ENCODE data around the gene RHOB.
"Not testable (repeated sequence)": the region's sequence is repeated elsewhere in the genome, so short reads cannot be mapped to it uniquely, and the experiment has no call there.

Gene RHOB

DNA sequence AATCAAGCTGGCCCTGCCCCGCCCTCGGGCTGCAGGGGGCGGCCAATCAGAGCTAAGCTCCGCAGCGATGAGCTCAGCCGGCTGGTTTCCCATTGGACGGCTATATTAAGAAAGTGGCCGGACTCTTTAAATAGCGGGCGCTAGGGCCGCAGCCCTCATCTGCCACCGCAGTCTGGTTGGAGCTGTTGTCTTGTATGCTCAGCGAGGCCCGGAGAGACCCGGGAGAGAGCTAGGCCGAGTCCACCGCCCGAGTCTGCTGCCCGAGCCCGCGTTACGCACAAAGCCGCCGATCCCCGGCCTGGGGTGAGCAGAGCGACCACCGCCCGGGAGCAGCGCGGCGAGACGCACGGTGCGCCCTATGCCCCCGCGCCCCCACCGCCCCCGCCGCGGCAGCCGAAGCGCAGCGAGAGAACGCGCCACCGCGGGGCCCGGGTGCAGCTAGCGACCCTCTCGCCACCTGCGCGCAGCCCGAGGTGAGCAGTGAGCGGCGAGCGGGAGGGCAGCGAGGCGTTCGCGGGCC, at the start of gene RHOB:
Gene RHOB, plus strand, starts transcription at position 158 of the 520 bp plus-strand sequence. CDS start 392 bp downstream, outside the sequence.
- DNase-seq = peak; percentile 91 to 93

GRCh38 chr2:20397811-20398447, 48.9 kb upstream of the RHOB start:
- DNase-seq = no peak

DNA sequence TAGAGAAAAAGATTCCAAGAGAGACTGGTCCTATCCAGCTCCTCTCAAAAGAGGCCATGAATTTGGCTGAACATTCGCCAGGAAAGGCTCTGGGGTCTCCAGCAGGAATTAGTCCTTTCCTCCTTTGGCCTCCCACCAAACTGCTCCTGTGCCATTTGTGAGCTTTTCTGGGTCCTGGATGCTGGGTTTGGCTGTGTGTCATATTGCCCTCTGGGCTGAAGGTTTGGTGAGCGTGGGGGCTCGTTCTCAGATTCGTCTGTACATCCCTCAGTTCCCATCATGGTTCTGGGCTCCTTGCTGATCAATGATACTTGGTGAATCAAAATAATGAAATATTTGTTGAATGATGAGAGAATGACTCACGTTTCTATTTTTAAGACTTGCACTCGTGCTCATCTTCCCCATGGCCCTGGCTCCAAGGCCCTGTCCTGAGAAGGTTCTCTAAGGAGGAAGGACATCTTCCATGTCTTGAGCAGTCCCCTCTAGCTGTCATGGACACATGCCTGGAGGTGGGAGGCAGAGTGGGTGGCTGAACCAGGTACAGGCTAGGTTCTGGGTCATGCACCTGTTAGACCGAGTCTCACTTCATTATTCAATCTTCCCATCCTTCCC, 47.8 kb upstream of the RHOB start:
- DNase-seq = no peak

DNA sequence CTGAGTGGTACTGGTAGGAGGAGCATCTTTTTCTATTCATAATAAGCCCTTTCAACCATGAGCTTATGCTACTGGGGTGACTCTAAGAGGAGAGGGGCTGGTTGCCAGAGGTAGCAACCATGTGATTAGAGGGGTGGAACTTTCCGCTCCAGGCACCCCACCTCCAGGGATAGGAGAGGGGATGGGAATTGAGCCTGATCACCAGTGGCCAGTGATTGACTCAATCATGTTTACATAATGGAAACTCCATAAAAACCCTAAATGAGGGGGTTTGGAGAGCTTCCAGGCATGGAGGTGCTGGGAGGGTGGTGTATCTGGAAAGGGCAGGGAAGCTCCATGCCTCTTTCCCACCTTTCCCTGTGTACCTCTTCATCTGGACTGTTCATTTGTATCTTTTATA, 46.6 kb upstream of the RHOB start:
- no peak for DNase-seq

DNA sequence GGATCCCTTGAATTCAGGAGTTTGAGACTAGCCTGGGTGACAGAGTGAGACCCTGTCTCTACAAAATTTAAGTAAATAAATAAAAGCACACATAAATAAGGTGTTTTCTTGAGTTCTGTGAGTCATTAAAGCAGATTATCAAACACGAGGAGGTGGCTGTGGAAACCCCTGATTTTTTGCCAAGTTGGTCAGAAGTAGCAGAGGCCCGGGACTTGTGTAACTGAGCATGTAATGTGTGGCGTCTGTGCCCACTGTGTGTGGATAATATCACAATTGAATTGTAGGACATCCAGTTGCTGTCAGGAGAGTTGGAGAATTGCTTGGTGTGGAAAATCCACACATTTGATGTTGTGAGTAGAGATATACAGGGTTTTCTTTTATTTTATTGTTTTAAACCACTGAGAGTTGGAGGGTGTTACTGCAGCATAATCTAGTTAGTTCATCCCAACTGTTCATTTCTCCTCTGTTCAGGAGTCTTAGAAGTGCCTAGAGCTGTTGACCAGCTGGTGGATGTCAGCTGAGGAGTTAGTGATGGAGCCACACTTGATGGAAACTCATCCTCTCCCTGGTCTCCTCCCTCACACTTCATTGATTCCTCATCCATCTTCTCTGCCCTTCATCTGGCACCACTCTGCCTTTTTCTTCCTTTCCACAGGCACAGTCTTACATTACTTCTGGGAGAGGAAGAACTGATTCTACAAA, 45.9 kb upstream of the RHOB start:
- no peak for DNase-seq

GRCh38 chr2:20401489-20401835, 45.4 kb upstream of the RHOB start:
- no peak for DNase-seq

- no peak for DNase-seq
Measured at GRCh38 chr2:20403774-20404312, 43.0 kb upstream of the RHOB start.

DNA sequence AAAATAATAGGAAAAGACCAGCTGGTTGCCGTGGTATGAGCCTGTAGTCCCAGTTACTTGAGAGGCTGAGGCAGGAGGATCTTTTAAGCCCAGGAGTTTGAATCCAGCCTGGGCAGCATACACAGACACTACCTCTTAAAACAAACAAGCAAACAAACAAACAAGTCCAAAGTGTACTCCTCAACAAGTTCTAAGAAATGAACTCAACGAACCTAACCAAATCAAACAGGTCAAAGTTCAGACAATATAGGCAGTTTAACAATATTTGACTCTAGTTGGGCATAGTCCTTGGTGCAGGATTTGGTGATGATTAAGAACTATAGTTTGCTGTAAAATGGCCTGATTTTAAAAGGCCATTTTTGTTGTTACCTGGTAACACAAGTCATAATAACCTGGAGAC, 41.9 kb upstream of the RHOB start:
- DNase-seq = no peak

DNA sequence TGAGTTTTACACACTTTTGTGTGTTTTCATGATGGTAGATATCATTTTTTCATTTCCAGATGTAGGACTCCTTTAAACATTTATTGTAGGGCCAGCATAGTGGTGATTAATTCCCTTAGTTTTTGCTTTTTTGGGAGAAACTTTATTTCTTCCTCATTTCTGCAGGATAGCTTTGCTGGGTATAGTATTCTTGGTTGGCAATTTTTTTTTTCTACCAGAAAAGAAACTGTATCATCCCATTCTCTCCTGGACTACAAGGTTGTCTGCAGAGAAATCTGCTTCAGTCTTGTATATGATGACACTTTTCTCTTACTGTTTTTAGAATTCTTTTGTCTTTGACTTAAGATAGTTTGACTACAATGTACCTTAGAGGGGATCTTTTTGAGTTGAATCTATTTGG, 37.8 kb upstream of the RHOB start:
- DNase-seq = no peak

- DNase-seq = no peak
Measured at GRCh38 chr2:20410556-20411277, 36.2 kb upstream of the RHOB start.

DNA sequence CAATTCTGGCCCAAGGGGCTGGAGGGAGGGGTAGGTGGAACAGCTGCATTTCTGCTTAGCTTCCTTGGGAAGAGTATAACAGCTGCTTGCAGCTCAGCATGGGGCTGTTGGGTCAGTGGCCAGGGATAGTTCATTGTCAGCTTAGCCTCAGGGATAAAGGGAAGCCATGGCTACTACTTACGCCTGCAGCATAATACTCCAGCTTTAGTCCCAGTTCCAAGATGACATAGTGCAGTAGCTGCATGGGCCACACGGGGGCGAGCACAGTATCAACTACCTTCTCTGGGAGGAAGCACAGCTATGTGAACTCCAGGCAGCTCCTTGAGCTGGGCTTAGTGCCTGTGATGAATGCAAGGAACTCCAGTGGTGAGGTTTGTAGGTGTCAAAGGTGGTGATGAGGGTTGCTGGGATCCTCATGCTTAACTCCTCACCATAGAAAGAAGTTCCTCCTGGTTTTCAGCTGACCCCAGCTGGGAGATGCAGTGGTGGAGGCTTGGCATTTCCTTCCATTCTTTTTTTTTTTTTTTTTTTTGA, 35.4 kb upstream of the RHOB start:
- DNase-seq = peak; percentile 84 to 87

DNA sequence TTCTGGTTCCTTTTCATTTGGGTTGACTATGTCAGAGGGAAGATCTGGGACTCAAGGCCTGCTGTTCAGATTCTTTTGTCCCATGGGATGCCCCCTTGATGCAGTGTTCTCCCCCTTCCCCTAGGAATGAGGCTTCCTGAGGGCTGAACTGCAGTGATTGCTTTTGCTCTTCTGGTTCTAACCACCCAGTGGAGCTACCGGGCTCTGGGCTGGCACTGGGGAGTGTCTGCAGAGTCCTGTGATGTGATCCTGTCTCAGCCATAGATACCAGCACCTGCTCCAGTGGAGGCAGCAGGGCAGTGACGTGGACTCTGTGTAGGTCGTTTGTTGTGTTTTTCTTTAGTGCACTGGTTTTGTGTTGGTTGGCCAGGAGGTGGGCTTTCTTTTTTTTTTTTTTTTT, 32.1 kb upstream of the RHOB start:
- DNase-seq = no peak

DNA sequence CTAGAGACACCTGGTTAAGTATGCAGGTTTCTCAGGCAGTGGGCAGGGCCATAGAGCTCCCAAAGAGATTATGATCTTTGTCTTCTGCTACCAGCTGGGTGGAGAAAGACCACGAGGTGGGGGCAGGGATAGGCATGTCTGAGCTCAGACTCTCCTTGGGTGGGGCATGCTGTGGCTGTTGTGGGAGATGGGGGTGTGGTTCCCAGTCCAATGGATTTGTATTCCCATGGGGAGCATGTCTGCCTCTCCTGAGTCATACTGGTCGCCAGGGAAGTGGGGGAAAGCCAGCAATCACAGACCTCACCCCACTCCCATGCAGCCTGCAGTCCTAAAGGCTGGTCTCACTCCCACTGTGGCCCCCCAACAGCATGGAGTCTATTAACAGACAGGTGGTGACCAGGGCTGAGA, 31.4 kb upstream of the RHOB start:
- no peak for DNase-seq

GRCh38 chr2:20416723-20417122, 30.2 kb upstream of the RHOB start:
- peak in 1 of 2 experiments; percentile 9 for DNase-seq

GRCh38 chr2:20417230-20417821, 29.5 kb upstream of the RHOB start:
- DNase-seq = not testable (repeated sequence)

- no peak for DNase-seq
Measured at GRCh38 chr2:20418519-20418918, 28.4 kb upstream of the RHOB start.

DNA sequence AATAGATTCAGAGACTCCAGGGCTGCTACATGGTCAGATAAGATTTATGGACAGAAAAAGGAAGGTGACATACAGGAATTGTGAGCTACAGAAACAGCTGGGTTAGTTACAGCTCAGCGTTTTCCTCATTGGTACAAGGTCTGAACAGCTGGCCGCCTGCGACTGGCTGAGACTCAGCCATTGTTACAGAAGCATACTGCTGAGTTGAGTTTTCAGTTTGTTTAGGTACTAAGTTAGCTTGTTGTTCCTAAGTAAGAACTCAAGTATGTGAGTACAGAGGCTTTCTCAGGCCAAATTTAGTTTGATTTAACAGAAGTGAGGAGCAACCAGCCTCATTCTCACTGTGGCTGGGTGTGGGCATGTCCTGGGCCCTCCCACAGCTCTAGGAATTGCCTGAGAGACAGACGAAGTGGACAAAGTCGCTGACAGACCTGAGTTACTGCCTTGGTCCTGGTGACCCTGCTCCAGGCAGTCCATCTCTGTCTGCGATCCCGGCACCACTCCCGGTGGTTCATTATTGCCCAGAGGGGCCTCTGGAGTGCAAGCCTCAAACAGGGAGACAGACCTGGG, 27.8 kb upstream of the RHOB start:
- DNase-seq = no peak

DNA sequence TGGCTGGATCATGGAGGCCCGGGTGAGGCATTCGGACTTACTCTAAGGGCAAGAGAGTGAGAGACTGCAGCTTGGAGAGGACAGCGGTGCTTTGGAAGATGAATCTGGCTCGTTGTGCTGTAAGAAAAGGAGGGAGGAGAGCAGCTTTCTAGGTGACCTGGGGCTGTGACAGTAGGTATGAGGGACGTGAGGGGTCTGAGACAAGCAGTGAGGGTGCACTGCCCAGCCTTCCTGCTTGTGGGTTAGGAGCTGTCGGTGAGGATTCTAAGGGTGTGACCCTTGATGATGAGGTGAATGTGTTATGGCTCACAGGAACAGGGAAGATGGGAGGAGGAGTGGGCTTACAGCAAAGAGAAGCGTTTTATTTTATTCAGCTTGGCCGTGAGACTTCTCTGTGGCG, 27.1 kb upstream of the RHOB start:
- DNase-seq = no peak

DNA sequence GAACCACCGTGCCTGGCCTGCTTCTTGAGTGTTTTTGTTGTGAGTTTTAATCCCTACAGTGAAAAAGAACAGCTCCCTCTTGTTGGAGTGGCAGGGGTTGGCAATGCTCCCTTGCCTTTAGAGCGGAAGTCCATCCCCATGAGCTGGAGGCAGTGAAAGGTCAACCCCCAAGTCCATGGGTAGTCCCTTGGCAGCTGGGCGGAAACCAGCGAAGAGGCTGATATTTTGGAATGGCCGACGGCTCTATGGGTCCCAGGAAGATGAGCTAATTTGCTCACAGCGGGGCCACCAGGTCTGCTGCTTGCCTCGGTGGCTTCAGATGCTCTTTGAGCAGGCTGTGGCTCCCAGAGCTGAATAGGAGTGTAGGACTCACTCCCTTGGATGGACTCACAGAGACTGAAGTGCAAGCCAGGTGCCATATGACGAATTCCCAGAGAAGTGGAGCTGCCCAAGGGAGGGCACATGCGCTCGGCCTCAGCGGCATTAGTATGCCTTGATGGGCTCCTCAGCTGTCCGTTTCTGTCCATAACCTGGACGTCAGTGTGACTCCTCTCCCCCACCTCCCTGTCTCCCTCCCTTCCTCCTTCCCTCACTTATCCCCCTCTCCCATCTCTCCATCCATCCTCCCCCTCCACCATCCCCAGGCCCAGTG, 25.4 kb upstream of the RHOB start:
- no peak for DNase-seq

GRCh38 chr2:20421988-20422370, 24.9 kb upstream of the RHOB start:
- DNase-seq = no peak

- DNase-seq = no peak
Measured at GRCh38 chr2:20422402-20423271, 24.2 kb upstream of the RHOB start.
